Measurements from ENCODE around the gene HIF3A.

DNA sequence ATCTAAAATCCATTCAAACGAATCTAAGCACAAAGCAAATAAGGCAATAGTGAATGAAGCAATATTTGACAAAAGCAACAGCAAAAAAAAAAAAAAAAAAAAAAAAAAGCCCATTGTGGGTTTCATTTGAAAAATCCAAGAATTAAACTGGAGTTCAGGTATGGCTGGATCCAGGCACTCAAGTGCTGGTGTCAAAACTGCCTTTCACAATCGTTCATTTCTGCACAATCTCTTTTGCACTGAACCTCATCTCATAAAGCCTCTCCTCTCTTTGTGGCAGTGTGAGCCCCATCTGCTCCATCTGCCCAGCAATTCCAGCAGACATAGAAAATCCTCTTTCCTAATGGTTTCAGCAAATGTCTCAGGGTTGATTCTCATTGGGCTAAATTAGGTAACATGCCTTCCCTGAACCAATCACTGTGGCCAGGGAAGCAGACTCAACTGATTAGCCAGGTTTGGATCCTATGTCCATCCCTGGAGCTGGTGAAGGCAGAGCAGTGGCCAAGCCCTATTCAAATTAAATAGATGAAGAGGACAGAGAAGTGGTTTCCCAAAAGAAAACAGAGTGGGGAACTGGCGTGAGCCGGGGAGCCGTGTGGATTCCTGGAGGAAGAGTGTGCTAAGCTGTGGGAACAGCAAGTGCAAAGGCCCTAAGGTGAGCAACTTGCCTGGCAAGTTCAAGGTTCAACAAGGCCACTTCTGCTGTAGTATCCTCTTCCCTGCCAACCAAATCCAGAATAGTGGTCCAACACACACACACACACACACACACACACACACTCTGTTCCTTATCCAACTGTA lies 1.2 kb upstream of the HIF3A start:
- TF ChIP-seq, protein P1, sequence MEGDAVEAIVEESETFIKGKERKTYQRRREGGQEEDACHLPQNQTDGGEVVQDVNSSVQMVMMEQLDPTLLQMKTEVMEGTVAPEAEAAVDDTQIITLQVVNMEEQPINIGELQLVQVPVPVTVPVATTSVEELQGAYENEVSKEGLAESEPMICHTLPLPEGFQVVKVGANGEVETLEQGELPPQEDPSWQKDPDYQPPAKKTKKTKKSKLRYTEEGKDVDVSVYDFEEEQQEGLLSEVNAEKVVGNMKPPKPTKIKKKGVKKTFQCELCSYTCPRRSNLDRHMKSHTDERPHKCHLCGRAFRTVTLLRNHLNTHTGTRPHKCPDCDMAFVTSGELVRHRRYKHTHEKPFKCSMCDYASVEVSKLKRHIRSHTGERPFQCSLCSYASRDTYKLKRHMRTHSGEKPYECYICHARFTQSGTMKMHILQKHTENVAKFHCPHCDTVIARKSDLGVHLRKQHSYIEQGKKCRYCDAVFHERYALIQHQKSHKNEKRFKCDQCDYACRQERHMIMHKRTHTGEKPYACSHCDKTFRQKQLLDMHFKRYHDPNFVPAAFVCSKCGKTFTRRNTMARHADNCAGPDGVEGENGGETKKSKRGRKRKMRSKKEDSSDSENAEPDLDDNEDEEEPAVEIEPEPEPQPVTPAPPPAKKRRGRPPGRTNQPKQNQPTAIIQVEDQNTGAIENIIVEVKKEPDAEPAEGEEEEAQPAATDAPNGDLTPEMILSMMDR (IDR thresholded peaks at IDR 0.05) = no peak
- no peak for TF ChIP-seq POLR2AphosphoS5 (IDR thresholded peaks at IDR 0.05)
- TF ChIP-seq POLR2A (IDR thresholded peaks at IDR 0.05) = no peak

Measured in stomach (tissue), 4 donors.